Stomach smooth muscle (tissue), 2 donors: ENCODE data around the gene ARHGEF2.
"Not testable (repeated sequence)": the region's sequence is repeated elsewhere in the genome, so short reads cannot be mapped to it uniquely, and the experiment has no call there.

Source experiments
- H3K27ac ChIP-seq: one replicate; pipeline ENCODE4 v1.7.0; 2013; ENCODE audit warnings: mild to moderate bottlenecking, low read length, inconsistent platforms
- H3K27me3 ChIP-seq, 2 donors: one replicate each; pipeline ENCODE4 v1.7.0; 2013; ENCODE audit warnings: low read length in 2 of 2; ENCODE audit not compliant: insufficient read depth in 2 of 2, control insufficient read depth in 1 of 2
- H3K36me3 ChIP-seq, 2 donors: one replicate each; pipeline ENCODE4 v1.7.0; 2013; ENCODE audit warnings: low read length in 2 of 2; ENCODE audit not compliant: control insufficient read depth in 2 of 2, insufficient read depth in 2 of 2
- H3K4me1 ChIP-seq: one replicate; pipeline ENCODE4 v1.7.0; 2013; ENCODE audit warnings: low read length; ENCODE audit not compliant: control insufficient read depth, insufficient read depth
- H3K4me3 ChIP-seq, 2 donors: one replicate each; pipeline ENCODE4 v1.7.0; 2013; ENCODE audit warnings: low read length in 2 of 2
- H3K9ac ChIP-seq, 2 donors: one replicate each; pipeline ENCODE4 v1.7.0; 2013; ENCODE audit warnings: low read length in 2 of 2, mild to moderate bottlenecking in 1 of 2
- H3K9me3 ChIP-seq, 2 donors: one replicate each; pipeline ENCODE4 v1.7.0; 2013; ENCODE audit warnings: low read length in 2 of 2; ENCODE audit not compliant: control insufficient read depth in 2 of 2
- donor health status: healthy.
- donor health status: Pancreatic carcinoma.

ARHGEF2 gene

DNA sequence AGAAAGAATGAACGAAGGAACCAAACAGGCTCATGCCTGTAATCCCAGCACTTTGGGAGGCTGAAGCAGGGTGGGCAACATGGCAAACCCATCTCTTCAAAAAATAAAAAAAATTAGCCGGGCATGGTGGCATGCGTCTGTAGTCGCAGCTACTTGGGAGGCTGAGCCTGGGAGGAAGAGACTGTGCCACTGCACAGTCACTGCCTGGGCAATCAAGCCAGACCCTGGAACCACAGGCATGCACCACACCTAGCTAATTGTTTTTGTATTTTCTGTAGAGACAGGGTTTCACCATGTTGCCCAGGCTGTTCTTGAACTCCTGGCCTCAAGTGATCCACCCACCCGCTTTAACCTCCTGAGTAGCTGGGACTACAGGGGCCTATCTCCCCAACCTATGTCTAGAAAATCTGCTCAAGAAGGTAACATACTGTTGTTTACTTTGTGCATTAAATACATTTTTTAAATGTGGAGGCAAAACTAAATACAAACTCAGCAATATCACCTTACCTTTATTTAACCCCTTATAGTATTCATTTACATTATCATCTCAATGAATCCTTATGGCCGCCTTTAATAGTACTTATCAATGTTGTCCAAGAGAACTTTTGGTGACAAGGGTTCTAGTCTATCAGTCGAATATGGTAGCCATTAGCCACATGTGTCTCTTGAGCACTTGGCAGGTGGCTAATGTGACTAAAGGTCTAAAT lies 46.9 kb downstream of the ARHGEF2 start:
- no peak overlapping the region for H3K9ac ChIP-seq
- H3K4me3 ChIP-seq: peak overlapping the region in 1 of 2 donors; percentile 52
- no peaks in the 10 kb centered on the region for H3K9me3 ChIP-seq
- no peaks in the 10 kb centered on the region for H3K27me3 ChIP-seq
- H3K27ac ChIP-seq: no peak overlapping the region
- peaks cover 28 to 30% of the 10 kb centered on the region in 2 donors for H3K36me3 ChIP-seq
- peaks cover 35% of the 10 kb centered on the region for H3K4me1 ChIP-seq

- H3K9ac ChIP-seq, H3K9me3 ChIP-seq, H3K27me3 ChIP-seq, H3K27ac ChIP-seq: not testable (repeated sequence)
- Histone ChIP-seq H3K4me1 (peaks cover 35% of the 10 kb centered on the region), H3K36me3 (peaks cover 32 to 34% of the 10 kb centered on the region in 2 donors), H3K4me3 (peak overlapping the region in 1 of 2 donors; percentile 52)
Measured at GRCh38 chr1:155930725-155931124, 47.6 kb downstream of the ARHGEF2 start.

GRCh38 chr1:155929057-155929456 lies 49.3 kb downstream of the ARHGEF2 start:
- peaks cover 38 to 45% of the 10 kb centered on the region in 2 donors for H3K36me3 ChIP-seq
- H3K4me3 ChIP-seq: no peak overlapping the region
- H3K27me3 ChIP-seq: no peaks in the 10 kb centered on the region
- H3K9ac ChIP-seq: no peak overlapping the region
- peaks cover 28% of the 10 kb centered on the region for H3K4me1 ChIP-seq
- H3K27ac ChIP-seq: no peak overlapping the region
- no peaks in the 10 kb centered on the region for H3K9me3 ChIP-seq

DNA sequence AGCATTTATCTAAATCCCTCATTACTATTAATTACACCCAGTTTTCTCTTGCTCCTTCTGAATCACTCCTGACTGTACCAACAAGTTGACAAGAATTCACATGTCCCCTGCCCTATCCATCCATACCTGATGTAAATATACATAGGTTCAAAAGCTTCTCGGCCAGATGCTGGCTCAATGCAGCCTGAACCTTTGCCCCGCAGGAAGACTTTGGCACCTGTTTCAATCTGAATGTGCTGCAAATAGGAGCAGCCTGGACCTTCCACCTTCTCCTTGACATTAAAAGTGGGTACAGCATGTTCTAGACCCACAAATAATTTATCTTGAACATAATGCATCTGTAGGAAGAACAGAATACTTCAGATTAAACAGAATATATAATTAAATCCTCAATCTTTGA lies 52.8 kb downstream of the ARHGEF2 start:
- Histone ChIP-seq H3K4me3 (no peak overlapping the region), H3K9me3 (no peaks in the 10 kb centered on the region), H3K27ac (no peak overlapping the region), H3K9ac (no peak overlapping the region), H3K4me1 (peaks cover 3% of the 10 kb centered on the region), H3K27me3 (no peaks in the 10 kb centered on the region), H3K36me3 (peaks cover 59 to 63% of the 10 kb centered on the region in 2 donors)

DNA sequence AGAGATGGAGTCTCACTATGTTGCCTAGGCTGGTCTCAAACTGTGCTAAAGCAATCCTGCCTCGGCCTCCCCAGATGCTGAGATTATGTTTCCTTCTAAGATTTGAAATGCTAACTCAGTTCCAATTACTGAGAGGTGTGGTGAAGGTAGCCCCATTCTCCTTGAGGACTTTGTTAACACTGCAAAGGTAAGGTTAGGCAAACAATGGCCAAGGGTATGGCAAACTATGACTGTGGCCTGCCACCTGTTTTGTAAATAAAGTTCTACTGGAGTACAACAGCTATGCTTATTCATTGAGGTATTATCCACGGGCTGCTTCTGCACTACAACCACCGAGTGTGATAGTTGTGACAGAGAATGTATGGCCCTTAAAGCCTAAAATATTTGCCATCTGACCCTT lies 57.6 kb downstream of the ARHGEF2 start:
- Histone ChIP-seq H3K36me3 (peaks cover 66 to 70% of the 10 kb centered on the region in 2 donors), H3K9ac (no peak overlapping the region), H3K4me3 (no peak overlapping the region), H3K27ac (peak overlapping the region; percentile 6), H3K27me3 (no peaks in the 10 kb centered on the region), H3K4me1 (no peaks in the 10 kb centered on the region), H3K9me3 (no peaks in the 10 kb centered on the region)

- Histone ChIP-seq H3K27me3 (no peaks in the 10 kb centered on the region), H3K4me1 (no peaks in the 10 kb centered on the region), H3K27ac (no peak overlapping the region), H3K9ac (no peak overlapping the region), H3K36me3 (peaks cover 62 to 67% of the 10 kb centered on the region in 2 donors), H3K9me3 (no peaks in the 10 kb centered on the region), H3K4me3 (no peak overlapping the region)
Measured at GRCh38 chr1:155919801-155920200, 58.5 kb downstream of the ARHGEF2 start.

DNA sequence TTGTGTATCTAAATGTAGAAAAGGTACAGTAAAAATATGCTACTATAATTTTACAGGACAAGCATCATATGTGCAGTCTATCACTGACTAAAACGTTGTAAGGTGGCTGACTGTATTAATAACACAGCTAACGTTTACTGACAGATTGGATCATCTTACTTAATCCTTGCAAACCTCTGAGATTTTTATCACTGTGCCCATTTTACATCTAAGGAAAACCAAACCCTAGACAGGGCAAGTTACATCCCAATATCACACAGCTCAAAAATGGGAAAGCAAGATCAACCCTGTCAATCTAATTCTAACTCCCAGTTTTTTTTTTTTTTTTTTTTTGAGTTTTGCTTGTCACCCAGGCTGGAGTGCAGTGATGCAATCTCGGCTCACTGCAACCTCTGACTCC lies 59.7 kb downstream of the ARHGEF2 start:
- peaks cover 65 to 72% of the 10 kb centered on the region in 2 donors for H3K36me3 ChIP-seq
- no peaks in the 10 kb centered on the region for H3K4me1 ChIP-seq
- no peaks in the 10 kb centered on the region for H3K9me3 ChIP-seq
- no peak overlapping the region for H3K4me3 ChIP-seq
- H3K27me3 ChIP-seq: no peaks in the 10 kb centered on the region
- no peak overlapping the region for H3K9ac ChIP-seq
- H3K27ac ChIP-seq: no peak overlapping the region

GRCh38 chr1:155913969-155914757 lies 64.2 kb downstream of the ARHGEF2 start:
- no peak overlapping the region for H3K27ac ChIP-seq
- H3K9me3 ChIP-seq: no peaks in the 10 kb centered on the region
- peaks cover 14% of the 10 kb centered on the region for H3K4me1 ChIP-seq
- H3K4me3 ChIP-seq: no peak overlapping the region
- no peak overlapping the region for H3K9ac ChIP-seq
- H3K27me3 ChIP-seq: no peaks in the 10 kb centered on the region
- H3K36me3 ChIP-seq: peaks cover 40 to 48% of the 10 kb centered on the region in 2 donors

GRCh38 chr1:155912056-155912536 lies 66.3 kb downstream of the ARHGEF2 start:
- peak overlapping the region; percentile 84 for H3K27ac ChIP-seq
- H3K9ac ChIP-seq: peak overlapping the region in 1 of 2 donors; percentile 86
- H3K27me3 ChIP-seq: no peaks in the 10 kb centered on the region
- peaks cover 14% of the 10 kb centered on the region for H3K4me1 ChIP-seq
- H3K4me3 ChIP-seq: no peak overlapping the region
- peaks cover 34 to 37% of the 10 kb centered on the region in 2 donors for H3K36me3 ChIP-seq
- H3K9me3 ChIP-seq: no peaks in the 10 kb centered on the region

DNA sequence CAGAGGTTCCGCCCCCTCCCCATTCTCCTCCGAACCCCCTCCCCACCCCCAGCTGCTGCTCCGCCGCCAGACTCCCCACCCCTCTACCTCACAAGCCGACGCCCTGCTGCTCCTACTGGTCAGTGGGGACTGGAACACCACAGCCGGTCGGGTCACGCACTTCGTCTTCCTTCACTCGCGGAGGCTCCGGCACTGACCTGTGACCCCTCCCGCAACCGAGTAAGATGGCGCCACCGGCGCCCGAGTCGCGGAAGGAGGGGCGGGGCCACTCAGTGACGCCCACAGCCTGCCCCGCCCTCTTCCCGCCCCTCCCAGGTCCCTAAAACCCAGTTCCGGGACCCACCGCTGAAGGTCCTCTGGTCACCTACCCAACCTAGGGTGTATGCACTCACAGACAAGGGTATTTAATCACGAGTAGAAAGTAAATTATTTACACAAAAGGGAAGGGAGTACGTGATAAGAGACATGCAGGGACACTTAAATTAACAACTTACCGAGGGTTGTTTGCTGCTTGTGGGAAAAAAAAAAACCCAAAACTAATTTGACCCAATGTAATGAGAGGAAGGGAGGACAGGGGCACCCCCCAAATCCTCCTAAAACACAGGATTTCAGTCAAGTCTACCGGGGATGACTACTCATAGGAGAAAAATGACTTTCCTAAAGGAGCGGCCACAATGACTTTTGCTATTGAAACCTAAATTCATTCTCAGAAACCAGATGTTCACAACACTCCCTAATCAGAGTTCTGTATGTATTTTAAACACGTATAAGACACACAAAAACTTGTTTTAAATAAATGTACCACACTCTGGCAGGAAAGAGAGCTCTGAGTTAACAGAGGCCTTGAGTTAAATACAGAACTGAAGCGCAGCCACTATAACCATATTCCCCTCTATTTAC lies 66.9 kb downstream of the ARHGEF2 start, which contains the start of gene RIT1:
Gene RIT1 (minus strand): TSS at position 194 of the 900 bp plus-strand sequence. CDS start 588 bp downstream, outside the sequence.
- Histone ChIP-seq H3K9me3 (no peaks in the 10 kb centered on the region), H3K27ac (peak within 1 kb of the TSS; percentile 84), H3K36me3 (peaks cover 29 to 34% of the 10 kb centered on the region in 2 donors), H3K4me3 (peak within 1 kb of the TSS; percentile 86), H3K27me3 (no peaks in the 10 kb centered on the region), H3K4me1 (peaks cover 14% of the 10 kb centered on the region), H3K9ac (peak within 1 kb of the TSS; percentile 81 to 86)
